ENCODE measurements around the gene GINS2.

- TF ChIP-seq GABPA (IDR thresholded peaks at IDR 0.05; ENCODE audit: low read depth) (no peak), NFIC (IDR thresholded peaks at IDR 0.05; ENCODE audit: borderline replicate concordance) (no peak), POLR2AphosphoS5 (IDR thresholded peaks at IDR 0.05; ENCODE audit: low read depth, low read length) (no peak), REST (IDR thresholded peaks at IDR 0.05; ENCODE audit: low read depth, low read length) (no peak), CTCF (IDR thresholded peaks at IDR 0.05) (no peak), EP300 (IDR thresholded peaks at IDR 0.05; ENCODE audit: borderline replicate concordance in 1 of 2, low read depth in 1 of 2, low read length in 1 of 2) (no peak), TAF1 (IDR thresholded peaks at IDR 0.05; ENCODE audit: borderline replicate concordance, low read depth, low read length) (no peak)
Measured at GRCh38 chr16:85730186-85730465, 41.4 kb upstream of the GINS2 start.
